Activated CD8-positive, alpha-beta memory T cell treated with anti-CD3 and anti-CD28 coated beads for 4 hours (primary cell): ENCODE results near the gene KBTBD13.
"Not testable (repeated sequence)": the region's sequence is repeated elsewhere in the genome, so short reads cannot be mapped to it uniquely, and the experiment has no call there.

Source experiments
- DNase-seq, 2 donors: peaks; one replicate each; pipeline ENCODE4 v3.0.0-alpha.2; 2020; ENCODE audit warnings: low read depth in 2 of 2

KBTBD13 gene

GRCh38 chr15:65087873-65088642, 11.5 kb downstream of the KBTBD13 start:
- DNase-seq: no peak

DNA sequence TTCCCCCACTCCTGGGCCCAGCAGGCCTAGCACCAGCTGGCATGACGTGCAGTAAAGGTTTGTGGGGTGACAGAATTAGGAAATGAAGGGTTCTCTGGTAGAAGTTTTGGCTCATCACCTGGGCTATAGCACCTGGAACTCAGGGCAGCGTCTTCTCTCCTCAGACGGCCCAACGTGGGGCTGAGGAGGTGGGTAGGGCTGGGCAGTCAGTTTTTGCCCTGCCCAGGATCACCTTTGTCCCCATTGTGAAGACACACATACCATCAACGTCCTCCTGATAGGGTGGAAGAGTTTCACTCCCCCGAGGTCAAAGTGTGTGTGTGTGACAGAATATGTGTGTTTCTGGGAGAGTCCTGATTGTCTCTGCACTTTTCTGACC, 12.1 kb downstream of the KBTBD13 start:
- DNase-seq: no peak

DNA sequence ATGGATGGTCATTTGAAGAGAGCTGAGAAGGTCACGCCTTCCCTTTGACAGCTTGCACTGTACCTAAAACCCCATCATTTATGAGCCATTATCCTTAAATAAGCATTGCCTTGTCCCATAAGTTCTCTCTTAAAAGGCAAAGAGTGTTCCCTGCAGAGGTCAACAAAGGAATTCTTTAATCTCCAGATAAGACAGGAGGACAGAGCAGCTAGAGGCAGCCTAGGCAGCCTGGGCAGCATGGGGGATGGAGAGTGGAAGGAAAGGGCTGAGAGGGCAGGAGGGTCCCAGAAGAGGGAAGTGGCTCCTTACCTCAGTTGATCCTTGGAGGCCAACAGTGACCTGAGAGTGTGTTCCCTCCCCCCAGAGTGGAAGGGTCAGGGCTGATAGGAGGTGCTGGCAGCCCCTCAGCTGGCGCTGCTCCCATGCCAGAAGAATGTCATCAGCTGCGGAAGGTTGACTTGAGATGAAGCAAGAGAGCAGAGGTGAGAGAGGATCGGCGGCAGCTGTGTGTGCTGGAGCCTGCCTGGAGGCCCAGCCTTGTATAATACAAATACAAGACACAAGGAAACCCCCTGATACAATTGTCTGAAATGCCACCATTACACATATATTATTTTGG, 12.8 kb downstream of the KBTBD13 start:
- DNase-seq: no peak

DNA sequence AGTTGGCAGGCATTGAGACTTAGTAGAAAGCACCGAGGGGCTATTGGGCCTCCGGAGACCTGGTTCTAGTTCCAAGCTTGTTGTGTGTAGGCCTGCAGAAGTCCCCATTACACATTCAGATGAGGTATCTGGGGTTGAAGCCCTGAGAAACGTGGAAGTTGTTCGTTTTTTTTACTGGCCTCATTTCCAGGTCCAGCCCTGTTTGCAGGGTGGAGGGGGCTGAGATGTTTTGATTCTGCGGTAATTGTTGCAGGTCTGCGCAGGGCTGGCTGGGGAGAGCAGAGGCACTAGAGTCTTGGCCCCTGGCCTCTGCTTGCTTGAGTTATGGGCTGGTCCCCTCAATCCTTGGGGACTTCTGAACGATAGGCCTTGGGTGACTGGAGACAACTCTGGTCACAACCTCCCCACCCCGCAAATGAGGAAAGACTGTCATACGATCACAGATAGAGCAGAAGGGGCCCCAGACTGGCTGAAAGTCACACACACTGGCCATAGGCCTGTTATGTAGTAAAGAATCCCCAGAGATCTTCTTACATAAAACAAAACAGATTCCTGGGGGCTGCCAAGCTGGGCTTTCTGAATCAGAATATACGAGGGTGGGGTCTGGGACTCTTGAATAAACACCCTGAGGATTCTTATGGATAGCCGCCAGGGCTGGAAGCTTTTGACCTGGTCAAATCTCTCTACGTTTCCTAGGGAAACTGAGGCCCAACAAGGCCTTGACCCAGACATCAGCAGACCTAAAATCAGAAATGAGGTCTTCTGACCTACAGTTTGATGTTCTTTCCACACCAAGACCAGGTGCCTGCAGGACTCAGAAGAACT, 15.6 kb downstream of the KBTBD13 start:
- DNase-seq: no peak

DNA sequence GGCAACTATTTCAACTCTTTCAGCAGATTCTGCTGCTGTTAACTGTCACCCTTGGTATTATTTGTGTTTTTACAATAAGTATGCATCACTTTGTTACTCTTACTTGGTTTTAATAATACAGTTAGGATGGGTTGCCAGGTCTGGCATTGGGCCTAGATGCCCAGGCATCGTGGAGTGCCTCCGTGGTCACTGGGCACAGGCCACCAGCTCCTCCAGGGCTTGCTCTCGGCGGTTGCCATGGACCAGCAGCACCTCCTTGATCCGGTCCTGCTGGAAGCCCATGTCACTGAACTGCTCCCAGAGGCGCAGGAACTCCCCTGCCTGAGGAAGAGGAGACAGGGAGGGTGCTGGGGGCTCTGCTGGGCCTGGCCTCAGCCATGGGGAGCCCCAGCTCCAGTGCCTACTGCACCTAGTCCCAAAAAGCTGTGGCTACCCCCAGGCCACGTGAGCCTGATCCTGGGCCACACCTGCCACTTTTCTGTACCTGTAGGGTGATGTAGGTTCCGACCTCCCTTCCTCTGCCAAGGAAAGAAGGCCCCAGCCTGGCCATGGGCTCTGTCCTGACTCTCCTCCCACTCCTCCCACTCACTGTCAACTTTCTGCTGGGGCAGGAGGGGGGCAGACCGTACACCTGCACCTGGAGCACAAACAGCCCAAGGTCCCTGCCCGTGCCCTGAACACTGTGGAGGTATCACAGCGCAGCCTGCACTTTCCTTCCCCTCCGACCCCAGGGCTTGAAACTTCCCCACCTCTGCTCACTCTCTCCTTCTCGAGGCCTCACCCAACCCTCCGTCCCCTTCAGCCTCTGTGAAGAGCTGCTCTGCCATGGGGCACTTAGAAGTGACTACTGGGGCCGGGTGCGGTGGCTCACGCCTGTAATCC, 16.6 kb downstream of the KBTBD13 start:
- no peak for DNase-seq

DNA sequence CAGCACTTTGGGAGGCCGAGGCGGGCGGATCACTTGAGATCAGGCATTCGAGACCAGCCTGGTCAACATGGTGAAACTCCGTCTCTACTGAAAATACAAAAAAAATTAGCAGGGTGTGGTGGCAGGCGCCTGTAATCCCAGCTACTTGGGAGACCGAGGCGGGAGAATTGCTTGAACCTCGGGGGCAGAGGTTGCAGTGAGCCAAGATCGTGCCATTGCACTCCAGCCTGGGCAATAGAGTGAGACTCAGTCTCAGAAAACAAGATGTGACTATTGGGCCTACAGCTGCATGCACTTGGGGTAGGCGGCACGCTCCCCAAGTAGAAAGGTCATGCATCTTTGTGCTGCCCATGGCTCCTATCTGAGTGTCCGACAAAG, 17.2 kb downstream of the KBTBD13 start:
- DNase-seq: not testable (repeated sequence)

- no peak for DNase-seq
These were observed 17.9 kb downstream of the KBTBD13 start for GRCh38 chr15:65094294-65094995.

DNA sequence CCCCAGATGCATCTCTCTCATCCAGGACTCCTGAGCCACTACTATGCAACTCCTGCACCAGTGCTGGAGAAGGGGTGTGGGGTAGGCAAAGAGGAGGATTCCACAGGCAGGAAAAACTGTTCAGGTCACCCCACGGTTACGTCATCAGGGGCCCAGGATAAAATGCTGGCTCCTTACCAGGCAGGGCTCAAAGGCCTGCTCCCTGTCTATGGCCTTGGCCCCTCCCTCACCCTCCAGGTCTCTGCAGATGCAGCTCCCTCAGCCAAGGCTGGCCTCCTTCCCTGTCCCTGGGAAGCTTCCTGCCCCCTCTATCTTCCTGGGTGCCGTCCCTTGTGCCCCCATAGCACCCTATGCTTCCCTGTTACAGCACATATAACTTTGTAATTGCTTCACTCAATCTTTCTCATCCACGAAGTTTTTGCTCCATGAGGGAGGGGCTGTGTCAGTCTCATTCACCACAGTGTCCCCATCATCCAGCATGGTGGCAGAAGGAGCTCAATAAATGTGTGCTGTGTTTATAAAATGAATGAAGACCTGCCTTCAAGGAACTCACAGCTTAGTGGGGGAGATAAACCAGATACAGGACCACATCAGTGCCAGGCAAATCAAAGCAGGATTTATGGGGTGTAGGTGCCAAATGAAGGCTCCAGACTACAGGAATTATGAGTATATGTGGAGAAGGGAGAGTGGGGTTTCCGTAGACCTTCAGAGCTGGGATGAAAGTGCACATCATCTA, 18.6 kb downstream of the KBTBD13 start:
- no peak for DNase-seq

DNA sequence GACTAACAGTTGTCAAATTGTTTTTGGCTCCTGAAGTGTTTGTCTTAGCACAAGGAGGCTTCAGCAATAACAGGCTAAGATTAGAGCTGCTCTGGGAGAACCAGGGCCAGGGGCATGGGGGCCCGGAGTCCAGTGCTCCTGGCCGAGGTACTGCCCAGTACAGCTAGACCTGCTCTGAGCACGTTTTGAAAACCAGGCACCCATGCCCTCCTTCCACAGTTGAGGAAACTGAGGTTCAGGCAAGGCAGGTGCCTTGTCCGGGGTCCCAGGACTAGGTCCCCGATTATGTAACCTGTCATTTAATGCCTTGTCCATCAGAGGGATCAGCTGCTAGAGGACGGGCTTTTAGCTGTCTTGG, 19.2 kb downstream of the KBTBD13 start:
- DNase-seq: no peak

DNA sequence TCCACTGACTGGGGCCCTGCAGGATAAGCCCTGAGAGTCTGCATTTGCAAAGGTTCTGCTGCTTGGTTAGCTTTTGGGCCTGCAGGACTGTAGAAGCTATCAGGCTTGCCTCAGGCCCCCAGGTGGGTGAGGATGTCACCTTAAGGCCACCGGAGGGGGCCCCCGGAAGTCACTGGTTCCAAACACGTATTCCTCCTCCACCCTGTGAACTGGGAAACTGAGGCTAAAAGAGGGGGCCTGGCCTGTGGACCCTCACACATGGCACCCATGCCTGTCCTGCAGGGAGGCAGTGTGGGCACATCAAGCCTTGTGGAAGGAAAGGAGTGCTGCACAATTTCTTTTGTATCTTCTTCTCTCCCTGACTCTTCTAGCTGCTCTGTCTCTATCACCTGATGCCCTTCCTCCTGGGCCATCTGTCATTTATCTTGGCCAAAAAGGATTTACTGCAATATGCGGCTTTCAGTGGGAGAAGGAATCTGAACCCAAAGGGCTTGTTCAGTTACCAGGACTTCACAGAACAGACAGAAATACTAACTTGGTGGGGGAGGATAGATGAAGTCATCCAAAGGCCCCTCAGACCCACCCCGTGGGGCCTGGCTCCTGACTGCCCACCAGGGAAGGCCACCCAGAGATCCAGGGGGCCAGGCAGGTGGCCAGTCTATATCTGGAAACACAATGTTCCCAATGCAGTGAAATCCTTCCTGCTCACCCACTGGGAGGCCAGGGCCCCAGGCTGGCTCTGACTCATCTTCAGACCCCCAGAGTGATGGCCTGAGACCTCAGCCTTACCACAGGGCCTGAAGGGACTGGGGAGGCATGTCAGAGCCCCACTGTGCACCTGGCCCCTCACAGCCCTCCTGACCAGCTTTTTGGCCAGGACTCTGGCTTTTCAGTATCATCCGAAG, 20.2 kb downstream of the KBTBD13 start:
- no peak for DNase-seq

- no peak for DNase-seq
These were observed 21.2 kb downstream of the KBTBD13 start for GRCh38 chr15:65097651-65098263.

DNA sequence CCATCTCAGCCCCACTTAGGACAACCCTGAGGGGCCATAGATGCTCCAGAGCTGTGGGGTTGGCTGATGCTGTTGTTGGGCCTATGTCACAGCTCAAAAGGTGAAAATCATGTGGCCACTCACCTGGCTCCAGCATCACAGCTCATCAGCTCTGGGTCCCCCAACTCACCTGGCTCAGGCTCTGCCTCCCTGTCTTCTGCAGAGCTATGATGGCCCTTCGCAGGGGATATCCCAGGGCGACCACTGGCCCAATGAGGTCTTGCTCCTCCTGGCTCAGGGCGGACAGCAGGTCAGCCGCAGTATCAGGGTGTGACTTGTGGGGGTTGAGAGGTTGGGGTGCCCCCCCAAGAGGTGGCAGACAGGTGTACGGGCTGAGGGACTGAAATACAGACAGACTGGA, 22.8 kb downstream of the KBTBD13 start:
- no peak for DNase-seq

DNA sequence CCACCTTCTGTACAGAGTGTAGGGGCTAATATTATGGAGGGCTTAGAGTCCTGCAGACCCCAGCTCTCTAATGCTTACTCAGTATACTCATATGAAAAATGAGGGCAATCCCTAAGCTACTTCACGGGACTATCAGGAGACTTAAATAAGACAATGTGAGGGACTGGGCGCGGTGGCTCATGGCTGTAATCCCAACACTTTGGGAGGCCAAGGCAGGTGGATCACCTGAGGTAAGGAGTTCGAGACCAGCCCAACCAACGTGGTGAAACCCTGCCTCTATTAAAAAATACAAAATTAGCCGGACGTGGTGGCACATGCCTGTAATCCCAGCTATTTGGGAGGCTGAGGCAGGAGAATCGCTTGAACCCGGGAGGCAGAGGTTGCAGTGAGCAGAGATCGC, 23.3 kb downstream of the KBTBD13 start:
- DNase-seq: not testable (repeated sequence)

GRCh38 chr15:65100442-65100841, 23.9 kb downstream of the KBTBD13 start:
- DNase-seq: no peak

GRCh38 chr15:65101411-65101890, 24.9 kb downstream of the KBTBD13 start:
- DNase-seq: no peak

DNA sequence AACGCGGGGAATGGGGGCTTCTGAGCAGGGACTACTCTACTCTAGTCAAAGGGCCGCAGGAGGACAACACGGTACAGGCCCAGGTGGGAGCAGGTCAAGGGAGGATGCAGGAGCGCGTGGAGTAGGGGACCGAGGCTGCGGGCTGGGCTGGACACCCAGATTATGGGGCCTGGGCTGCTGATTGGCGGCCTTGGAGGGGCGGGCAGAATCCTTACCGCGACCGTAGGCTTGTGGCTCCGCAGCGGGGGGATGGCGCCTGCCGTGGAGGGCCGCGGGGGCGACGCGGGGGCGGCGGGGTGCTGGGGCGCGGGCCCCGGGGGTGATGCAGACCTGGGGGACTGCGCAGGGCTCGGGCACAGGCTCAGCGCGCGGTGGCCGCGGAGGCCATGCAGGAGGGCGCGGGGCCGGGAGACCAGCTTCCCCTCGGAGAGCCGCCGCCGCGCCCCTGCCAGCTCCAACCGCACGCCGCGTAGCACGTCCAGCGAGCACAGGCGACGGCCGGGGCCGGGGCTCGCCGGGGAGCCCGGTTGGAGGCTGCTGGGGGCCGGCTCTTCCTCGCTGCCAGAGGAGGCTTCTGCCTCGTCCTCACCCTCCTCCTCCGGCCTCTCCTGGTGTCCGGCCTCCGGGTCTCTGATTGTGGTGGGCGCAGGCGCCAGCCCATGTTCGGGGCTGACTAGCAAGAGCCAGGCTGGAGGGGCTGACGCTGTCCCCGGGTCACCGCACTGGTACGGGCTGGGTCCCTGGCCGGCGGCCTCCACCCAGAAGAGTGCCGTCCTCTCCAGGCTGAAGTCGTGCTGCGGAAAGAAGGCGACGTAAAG, 25.6 kb downstream of the KBTBD13 start:
- DNase-seq: no peak

GRCh38 chr15:65102912-65103311, 26.4 kb downstream of the KBTBD13 start:
- no peak for DNase-seq

DNA sequence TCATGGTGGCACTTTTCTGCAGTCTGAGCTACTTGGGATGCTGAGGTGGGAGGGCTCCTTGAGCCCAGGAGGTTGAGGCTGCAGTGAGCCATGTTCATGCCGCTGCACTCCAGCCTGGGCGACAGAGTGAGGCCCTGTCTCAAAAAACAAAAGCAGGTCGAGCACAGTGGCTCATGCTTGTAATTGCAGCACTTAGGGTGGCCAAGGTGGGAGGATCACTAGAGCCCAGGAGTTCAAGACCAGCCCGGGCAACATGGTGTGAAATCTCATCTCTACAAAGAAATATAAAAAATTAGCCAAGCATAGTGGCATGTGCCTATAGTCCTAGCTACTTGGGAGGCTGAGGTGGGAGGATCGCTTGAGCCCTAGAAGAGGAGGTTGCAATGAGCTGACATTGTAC, 28.5 kb downstream of the KBTBD13 start:
- no peak for DNase-seq
